ENCODE data around the gene PKP2.

Gene PKP2

DNA sequence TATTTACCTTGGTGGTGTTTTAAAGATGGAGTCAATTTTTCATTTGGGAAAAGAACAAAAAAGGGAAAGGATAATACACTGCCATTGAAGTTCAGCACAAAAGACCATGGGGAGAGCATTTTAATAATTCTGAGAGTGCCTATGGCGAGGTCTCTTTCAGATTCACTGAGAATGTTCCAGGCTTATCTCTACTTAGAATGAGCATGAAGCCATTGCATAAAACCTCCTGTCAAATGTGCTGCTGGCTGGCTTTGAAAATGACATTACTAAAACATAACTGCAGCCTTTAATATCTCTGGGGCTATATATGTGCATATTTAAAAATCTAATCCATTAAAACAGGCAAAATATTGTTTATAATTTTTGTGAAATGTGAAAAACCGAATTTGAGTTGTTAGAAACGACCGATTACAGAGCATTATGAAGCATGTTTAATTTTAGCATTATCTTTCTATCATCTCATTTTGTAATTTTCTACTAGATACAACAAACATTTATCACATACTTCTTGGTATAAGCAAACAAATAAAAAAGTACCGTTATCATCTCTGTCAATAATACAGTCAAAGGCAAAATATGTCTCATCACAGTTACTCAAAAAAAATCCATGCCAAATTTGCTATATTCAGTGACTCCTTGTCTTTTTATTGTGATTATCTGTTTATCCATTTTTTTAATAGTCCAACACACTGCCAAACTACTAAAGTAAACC, 95.2 kb downstream of the PKP2 start:
- DNase-seq: no peak

DNA sequence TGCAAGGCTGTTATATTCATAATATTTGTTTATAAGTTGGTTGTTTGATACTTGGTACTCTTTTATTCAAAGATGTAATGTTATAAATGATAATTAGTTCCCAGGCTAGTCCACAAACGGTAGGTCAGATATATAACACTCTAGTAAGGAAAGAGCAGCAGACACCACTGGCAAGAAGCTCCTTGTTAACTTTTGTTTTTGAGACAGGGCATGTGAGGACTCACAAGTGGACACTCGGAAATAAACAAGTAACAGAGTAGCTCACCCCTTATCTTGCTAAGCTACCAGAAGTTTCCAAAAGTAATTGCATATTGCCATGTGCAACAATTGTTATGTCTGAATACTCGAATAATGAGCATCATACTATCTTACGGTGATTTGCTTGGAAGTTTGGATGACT, 102.3 kb downstream of the PKP2 start:
- no peak for DNase-seq

DNA sequence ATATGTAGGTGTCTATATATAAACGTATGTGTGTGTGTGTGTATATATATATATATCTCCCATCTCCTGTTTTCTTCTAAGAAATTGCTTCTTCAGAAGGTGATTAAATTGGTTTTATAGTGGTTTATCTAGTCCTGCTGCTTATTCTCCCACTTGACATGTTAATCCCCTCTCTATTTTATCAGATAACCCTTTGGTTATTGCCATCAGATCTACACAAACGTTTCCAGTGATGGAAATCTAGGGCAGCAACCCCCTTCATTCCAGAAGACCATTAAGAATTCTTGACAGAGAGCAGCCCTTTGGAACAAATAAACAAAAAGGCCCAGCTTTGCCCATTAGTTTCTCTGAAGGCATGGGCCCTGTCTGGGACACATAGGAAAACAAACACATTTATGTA, 106.7 kb downstream of the PKP2 start:
- DNase-seq: no peak

DNA sequence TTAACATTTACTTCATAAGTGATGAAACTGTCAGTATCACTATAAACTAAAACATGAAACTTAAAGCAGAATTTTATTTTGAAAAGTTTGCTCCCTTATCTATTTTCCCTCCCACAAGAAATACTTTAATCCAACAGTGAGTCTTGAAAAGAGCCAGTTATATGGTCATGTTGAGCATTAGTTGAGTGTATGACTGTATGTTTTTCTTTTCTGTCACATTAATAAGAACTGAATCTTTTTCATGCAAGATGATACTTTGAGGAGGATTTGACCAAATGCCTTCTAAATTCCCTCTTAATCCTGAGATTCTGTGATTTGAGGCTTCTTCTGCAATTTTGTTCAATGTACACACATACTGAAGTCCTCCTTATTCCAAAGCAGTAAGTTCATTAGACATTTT, 107.1 kb downstream of the PKP2 start:
- DNase-seq: no peak

DNA sequence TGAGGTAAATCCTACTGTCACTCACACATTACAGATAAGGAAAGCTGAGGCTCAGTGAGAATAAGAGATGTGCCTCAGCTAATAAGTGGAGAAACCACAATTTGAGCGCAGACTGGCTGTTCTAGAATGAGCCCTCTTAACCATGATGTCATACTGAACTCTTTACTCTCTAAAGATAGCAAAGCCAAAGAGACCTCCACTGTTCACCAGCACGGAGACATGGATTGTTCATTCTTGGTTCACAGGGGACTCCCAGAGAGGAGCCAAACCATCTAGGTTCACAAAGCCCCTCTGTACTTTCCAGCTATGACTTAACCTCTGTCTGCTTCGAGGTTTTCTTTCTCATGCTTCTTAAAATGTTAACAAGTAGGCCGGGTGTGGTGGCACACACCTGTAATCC, 108.2 kb downstream of the PKP2 start:
- no peak for DNase-seq

DNA sequence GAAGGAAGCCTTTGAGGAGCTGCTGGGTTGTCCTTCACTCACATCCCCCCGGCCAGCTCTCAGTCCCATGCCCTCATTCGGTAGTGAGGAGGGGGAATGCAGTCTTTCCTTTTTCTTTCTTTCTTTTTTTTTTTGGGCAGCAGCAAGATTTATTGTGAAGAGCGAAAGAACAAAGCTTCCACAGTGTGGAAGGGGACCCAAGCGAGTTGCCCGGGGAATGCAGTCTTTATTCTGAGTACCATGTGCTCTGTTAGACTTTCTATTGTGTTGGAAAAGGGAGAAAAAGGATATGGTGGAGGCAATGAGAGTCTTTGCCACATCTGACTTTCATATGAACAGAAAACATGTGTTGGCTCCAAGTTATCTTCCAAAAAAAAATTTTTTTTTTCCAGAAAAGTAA, 111.0 kb downstream of the PKP2 start:
- DNase-seq: no peak

DNA sequence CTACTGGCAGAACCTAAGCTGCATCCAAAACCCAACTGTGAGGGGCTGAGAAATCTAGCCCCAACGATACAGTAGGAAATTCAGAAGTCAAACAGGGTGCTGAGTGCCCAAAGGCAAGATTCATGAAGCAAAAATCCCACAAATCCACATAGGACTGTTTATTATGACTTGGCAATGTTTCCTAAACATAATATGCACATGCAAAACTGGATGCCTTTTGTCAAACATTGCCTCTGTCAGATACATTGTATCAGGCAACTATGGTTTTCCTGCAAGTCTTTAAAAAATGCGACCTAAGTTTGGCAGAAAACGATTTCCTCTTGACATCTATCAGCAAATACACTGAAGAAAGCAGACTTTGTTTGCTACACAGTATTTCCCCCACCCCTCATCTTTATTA, 113.5 kb downstream of the PKP2 start:
- DNase-seq: no peak

DNA sequence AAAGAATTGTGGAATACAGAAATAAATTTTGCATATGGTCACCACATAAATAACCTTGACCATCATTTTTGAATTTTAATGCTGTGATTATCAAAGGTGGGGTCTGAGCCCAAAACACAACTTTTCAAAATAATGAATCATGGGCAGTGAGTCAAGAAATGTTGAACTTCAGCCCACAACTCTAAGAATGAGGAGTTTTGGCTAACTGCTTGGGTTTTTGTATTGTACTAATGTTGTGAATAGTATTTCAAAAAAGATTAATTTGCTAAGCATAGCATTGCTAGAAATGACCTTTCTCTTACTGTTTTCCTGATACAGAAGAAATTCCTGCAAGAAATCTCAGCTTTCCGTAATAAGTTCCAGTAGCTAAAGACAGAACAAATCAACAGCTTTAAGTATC, 116.5 kb downstream of the PKP2 start:
- DNase-seq: no peak

DNA sequence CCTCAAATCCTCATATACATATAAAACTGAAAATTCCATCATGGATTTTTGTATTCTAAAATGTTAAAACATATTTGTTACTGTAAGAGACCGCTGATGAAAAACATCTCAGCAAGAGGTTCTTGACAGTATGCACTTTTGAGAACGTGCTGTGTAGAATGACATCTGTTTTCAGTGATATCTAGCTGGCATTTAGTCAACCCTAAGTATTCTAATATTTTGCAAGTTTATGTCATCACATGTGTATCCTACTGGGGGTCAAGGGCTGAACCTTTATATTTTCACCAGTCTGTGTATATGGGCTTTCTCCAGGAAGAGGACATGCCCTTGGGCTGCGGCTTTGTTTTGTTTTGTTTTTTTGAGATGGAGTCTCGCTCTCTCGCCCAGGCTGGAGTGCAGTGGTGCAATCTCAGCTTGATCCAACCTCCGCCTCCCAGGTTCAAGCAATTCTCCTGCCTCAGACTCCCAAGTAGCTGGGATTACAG, 118.8 kb downstream of the PKP2 start:
- no peak for DNase-seq

DNA sequence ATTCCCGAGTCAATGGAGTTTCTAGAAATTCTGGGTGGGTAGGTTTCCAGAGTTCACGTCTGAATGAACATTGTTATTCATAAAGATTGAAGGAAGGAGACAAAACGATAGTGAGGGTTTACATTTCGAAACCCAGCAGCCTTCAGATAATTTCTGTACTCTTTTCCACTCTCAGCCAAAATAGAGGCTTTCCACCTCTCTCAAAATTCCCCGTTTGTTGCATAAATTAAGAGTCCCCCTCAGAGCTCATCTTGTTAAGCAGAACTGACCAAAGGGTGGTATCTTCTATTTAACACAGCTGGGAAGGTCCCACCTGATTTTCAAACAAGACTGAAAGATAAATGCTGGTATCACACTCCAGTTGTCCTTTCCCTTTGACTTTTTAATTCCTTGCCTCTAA, 119.4 kb downstream of the PKP2 start:
- no peak for DNase-seq

DNA sequence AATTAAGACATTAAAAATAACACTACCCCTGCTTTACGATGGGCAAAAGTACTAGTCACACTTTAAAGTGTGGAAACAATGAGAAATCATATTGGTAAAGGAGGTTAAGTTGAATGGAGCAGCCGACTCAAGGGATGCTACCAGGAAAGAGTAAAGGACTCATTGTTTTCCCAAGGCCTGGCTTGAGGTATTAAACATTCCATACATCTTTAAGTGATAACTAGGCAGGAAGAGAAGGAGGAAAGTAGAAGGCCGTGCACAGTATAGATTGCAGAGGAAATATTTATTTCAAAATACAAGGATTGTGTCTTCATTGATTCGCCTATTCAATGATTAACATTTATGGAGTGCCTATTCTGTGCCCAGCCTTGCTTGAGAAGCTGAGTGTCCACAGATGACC, 120.3 kb downstream of the PKP2 start:
- no peak for DNase-seq

DNA sequence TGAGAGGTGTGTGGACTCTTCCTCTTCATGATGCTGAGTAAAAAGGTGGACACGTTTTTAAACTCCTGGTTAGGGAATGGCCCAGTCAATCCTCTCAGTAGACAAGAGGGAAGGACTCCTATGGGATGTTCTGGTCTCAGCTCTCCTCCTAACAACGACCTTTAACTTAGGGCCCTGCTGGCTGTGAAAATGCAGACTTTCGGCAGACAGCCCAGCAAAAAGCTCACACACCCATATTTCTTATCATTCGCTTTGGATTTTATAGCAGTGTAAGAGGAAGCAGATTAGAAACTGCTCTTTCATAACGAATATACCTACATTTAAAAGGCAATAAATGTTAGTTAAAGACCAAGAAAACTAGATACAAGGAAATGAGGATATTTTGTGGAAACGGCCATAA, 122.9 kb downstream of the PKP2 start:
- DNase-seq: no peak

DNA sequence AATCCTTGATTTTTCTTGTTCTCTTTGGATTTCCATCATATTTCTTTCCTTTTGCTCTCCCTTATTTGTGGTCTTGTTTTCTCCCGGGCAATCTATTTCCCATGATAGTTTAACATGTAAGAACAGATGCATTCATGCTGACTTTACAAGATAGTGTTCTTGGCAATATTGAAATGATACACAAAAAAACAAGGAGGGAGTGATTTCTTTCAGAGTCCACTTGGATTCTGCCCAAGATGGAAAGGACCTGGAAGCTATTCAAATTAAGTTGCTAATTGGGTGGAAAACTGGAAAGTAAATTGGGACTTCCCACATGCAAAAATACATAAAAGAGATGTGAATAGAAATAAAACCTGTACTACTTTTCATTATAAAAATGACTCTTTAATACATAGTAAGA, 126.4 kb downstream of the PKP2 start:
- no peak for DNase-seq

DNA sequence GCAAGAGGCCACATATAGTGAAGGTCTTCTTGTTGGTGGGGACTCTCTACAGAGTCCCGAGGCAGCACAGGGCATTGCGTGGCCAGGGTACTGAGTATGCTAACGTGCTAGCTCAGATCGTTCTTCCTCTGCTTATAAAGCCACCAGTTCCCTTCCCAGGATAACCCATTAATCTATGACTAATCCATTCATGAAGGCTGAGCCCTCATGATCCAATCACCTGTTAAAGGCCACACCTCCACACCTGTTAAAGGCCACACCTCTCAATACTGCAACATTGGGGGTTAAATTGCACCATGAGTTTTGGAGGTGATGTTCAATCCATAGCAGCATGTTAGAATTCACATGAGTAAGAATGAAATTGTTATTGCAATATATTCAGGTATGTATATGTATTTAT, 128.1 kb downstream of the PKP2 start:
- no peak for DNase-seq

DNA sequence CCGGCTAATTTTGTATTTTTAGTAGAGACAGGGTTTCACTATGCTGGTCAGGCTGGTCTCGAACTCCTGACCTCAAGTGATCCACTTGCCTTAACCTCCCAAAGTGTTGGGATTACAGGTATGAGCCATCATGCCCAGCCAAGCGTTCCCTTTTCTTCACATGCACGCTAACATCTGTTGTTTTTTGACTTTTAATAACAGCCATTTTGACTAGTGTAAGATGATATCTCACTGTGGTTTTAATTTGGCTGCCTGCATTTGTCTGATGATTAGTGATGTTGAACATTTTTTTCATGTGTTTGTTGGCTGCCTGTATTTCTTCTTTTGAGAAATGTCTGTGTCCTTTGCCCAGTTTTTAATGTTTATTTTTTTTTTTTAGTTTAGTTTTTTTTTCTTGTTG, 130.7 kb downstream of the PKP2 start:
- no peak for DNase-seq

DNA sequence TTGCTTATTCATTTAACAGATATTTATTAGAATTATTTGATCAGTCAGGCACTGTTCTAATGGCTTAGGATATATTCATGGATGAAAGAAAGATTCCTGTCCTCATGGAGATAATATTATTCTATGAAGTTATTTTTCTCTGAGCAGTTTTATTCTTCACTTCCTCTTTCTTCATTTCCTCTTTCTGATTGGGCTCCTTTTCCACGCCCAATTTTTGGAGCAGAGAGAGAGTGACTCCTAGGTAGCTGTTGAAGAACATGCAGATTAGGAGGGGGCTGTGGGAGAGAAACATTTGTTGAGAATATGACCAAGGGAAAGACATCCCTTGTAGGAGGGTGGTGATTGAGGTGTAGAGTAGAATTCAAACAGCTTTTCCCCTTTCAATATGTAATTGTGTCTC, 134.9 kb downstream of the PKP2 start:
- no peak for DNase-seq

DNA sequence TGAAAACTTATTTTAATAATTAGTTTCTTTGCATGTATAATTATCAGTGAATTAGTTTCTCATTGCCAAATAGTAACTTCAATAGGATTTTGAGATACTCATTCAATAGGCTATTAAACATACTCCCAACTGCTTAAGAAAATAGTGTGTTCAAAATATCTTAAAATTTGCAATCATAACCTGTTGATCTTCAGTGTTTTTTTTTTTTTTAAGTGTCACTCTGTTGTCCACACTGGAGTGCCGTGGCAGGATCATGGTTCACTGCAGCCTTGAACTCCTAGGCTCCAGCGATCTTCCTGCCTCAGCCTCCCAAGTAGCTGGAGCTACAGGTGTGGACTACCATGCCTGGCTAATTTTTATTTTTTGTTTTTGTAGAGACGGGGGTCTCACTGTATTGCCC, 139.4 kb downstream of the PKP2 start:
- DNase-seq: no peak

DNA sequence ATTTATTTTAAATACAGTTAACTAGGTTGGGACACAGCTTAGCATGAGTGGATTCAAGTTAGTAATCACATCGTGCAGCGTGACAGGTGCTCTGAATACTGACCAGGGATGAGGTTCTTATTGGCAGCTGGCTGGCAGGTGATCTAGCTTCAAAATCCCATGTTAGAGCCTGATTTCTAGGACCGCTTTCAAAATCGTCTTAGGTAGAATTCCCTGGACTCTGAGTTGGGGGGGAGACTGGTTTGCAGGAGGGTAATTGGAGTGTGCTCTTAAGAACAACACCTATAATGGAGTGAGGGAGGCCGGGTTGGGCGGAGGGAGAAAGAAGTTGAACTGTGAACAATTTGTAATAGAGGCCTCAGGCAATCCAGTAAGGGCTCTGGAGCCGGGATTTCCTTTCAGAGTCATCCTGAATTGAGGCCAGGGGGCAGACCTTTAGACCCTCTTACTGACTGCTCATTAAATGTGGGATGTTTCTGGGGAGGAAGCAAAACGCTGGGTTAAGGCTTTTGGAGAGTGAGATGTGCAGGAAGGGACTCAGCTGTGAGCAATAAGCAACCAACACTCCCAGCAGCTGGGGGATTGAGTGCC, 140.0 kb downstream of the PKP2 start:
- DNase-seq: peak; percentile 43

DNA sequence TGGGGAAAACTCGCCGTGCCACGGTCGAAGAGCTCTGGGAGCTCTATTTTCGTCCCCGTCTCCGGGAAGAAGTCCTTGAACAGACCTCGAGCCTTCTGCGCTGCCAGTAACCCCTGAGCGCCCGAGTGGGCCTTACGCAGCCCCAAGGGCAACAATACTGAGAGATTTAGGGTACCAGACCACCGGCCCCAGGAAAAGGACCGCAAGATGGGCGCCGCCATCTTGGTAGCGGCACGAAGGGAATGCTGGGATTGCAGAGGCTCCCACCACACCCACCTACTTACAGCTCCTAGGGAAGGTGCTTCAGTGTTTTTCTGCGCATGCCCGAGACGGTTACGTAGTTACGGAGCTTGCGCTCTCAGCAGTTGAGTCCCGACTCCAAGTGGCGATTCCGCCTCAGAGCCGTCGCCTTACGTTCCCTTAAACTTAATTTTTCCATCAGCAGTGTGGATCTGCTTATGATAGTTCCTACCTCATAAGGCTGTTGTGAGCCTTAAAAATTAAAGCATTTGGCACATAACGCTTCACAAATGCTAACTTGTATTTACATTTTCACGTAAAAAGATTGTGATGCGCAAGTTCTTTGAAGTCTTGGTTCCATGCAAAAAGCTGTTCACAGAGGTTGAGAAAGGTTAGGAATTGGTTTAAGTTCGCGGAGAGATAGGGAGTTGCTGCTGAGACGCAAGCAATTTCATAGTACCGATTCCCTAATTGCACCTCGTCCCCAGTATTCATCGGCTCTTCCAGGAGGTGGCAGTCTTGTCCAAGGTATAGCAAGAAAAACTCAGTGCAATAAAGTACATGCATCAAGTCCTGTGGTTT, 140.7 kb downstream of the PKP2 start, which contains the start of gene YARS2:
Gene YARS2 (minus strand): TSS at position 244 of the 822 bp plus-strand sequence. CDS start 23 bp downstream, at position 221.
- DNase-seq: peak; percentile 91

DNA sequence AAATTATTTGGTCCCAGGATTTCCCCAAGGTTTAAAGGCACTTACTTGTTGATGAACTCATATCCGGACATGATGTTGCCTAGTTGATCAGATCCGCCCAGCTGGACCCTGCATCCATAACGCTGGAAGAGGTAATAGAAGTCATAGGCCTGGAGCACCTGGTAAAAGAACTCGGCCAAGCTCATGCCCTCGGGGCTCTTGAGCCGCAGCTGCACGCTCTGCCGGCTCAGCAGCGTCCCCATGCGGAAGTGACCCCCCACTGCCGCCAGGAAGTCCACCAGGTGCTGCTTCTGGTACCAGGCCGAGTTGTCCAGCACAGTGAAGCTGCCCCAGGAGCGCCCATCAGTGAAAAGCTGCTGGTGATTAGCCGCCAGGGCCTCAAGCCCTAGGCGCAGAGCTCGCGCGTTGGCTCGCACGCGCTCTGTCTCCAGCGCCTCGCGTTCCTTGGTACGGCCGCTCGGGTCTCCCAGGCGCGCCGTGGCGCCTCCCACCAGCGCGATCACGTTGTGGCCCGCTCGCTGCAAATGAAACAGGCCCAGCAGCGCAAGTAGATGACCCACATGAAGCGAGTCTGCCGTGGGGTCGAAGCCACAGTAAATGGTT, 141.4 kb downstream of the PKP2 start:
- DNase-seq: peak; percentile 81

DNA sequence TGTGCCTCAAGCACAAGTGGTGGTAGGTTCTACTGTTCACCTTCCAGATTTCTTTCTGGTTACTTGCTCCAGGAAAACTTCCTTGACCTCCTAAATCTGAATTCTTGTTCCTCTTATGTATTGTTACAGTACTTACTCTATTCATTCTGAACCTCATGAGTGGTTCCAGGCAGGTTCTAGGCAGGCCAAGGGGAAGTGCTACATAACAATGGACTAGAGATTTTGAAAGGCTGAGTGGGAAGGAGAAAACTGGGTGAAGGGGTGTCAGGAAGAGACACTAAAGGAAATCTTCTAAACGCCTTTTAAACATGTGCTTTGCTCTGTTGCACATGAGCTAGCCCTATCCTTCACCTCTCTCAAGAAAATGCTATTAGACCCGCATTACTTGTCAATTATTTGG, 142.5 kb downstream of the PKP2 start:
- DNase-seq: no peak

DNA sequence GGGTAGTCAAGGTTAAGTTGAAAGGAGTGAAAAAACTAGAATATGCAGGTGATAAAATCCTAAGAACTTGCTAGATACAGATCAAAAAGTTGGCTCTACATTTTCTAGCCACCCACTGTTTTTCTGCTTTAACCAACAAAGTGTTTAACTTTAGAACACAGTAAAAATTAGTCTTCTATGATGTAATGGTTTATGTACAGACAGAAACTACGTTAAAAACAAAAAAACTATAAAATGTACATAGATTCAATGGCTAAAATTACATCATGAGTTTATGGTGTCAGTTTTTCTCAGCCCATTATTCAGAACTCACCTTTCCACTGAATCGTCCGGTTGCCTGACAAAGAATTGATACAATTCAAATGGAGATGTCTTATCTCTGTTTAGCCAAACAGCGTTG, 143.0 kb downstream of the PKP2 start:
- no peak for DNase-seq

DNA sequence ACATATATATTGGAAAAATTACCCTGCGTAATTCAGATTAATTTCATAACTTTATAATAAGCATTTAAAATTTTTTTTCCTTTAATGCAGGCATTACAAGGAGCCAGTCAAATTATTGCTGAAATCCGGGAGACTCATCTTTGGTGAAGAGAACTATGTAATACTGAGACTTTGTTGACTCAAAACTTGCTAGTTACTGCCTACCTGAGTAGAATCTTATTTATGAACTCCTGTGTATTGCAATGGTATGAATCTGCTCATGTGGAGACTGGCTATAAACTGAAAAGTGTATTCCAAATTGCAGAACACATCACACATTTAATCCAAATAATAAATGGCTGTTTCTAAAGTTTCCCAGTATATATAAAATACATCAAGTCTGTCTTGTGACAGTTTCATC, 153.3 kb downstream of the PKP2 start:
- DNase-seq: no peak

DNA sequence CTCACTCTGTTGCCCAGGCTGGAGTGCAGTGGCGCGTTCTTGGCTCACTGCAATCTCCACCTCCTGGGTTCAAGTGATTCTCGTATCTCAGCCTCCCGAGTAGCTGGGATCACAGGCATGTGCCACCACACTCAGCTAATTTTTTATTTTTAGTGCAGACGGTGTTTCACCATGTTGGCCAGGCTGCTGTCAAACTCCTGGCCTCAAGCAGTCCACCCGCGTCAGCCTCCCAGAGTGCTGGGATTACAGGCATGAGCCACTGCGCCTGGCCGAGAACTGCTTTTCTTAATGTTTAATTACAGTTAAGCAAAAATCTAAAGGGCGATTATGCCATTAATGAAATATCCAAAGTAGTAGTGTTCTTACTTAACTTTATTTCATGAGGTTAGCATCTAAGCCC, 154.4 kb downstream of the PKP2 start:
- no peak for DNase-seq
